Muscle layer of duodenum (tissue), 2 donors: ENCODE measurements around the gene SPATA31D4.
"Not testable (repeated sequence)": the region's sequence is repeated elsewhere in the genome, so short reads cannot be mapped to it uniquely, and the experiment has no call there.

Source experiments
- H3K27ac ChIP-seq: one replicate; pipeline ENCODE4 v1.7.0; 2013; ENCODE audit warnings: mild to moderate bottlenecking, low read length
- H3K27me3 ChIP-seq: one replicate; pipeline ENCODE4 v1.7.0; 2013; ENCODE audit warnings: low read depth, mild to moderate bottlenecking, control low read depth, low read length
- H3K36me3 ChIP-seq, 2 donors: one replicate each; pipeline ENCODE4 v1.7.0; 2013; ENCODE audit warnings: low read length in 2 of 2, control low read depth in 1 of 2, mild to moderate bottlenecking in 1 of 2; ENCODE audit not compliant: insufficient read depth in 2 of 2, control insufficient read depth in 1 of 2
- H3K4me1 ChIP-seq, 2 donors: one replicate each; pipeline ENCODE4 v1.7.0; 2013; ENCODE audit warnings: low read length in 2 of 2, mild to moderate bottlenecking in 2 of 2, control low read depth in 1 of 2, moderate library complexity in 1 of 2; ENCODE audit not compliant: insufficient read depth in 2 of 2, control insufficient read depth in 1 of 2
- H3K4me3 ChIP-seq, 2 donors: one replicate each; pipeline ENCODE4 v1.7.0; 2013; ENCODE audit warnings: low read length in 2 of 2, low read depth in 1 of 2, mild to moderate bottlenecking in 1 of 2
- H3K9me3 ChIP-seq, 2 donors: one replicate each; pipeline ENCODE4 v1.7.0; 2013; ENCODE audit warnings: low read length in 2 of 2, control low read depth in 1 of 2, mild to moderate bottlenecking in 1 of 2; ENCODE audit not compliant: control insufficient read depth in 1 of 2
- donor health status: healthy.

The SPATA31D4 gene

DNA sequence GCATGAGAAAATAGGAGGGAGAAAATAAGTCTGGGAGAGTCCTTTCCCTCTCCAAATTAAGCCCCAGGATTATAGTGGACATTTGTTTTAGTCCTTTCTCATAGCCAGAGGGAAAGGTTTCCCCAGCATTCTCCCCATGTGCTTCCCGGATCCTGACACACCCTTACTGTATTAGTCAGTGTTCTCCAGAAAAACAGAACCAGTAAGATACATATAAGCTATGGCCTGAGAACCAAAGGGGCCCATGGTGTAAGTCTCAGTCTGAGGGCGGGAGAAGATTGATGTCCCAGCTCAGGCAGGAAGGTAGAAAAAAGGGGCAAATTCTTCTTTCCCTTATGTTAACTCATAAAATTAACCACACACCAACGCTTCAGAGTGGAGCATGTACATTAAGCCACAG is 25.6 kb upstream of the SPATA31D4 start:
- no peaks in the 10 kb centered on the region for H3K27me3 ChIP-seq
- peaks cover 0 to 8% of the 10 kb centered on the region in 2 donors for H3K4me1 ChIP-seq
- no peak overlapping the region for H3K4me3 ChIP-seq
- no peaks in the 10 kb centered on the region for H3K9me3 ChIP-seq
- no peak overlapping the region for H3K27ac ChIP-seq
- no peaks in the 10 kb centered on the region for H3K36me3 ChIP-seq

DNA sequence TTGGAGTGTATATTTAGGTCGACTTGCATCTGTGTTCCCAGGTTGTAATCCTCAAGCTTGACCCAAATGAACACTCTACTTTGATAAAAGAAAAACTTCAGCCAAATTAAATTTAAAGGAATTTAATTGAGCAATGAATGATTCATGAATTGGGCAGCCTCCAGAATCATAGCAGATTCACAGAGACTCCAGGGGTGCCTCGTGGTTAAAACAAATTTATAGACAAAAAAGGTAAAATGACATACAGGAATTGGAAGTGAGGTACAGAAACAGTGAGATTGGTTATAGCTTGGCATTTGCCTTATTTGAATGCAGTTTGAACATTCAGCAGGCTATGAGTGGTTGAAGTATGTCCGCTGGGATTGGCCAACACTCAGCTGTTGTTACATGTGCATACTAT is 21.6 kb upstream of the SPATA31D4 start:
- Histone ChIP-seq H3K27ac (no peak overlapping the region), H3K9me3 (no peaks in the 10 kb centered on the region), H3K36me3 (no peaks in the 10 kb centered on the region), H3K4me3 (no peak overlapping the region), H3K27me3 (no peaks in the 10 kb centered on the region), H3K4me1 (no peaks in the 10 kb centered on the region)

DNA sequence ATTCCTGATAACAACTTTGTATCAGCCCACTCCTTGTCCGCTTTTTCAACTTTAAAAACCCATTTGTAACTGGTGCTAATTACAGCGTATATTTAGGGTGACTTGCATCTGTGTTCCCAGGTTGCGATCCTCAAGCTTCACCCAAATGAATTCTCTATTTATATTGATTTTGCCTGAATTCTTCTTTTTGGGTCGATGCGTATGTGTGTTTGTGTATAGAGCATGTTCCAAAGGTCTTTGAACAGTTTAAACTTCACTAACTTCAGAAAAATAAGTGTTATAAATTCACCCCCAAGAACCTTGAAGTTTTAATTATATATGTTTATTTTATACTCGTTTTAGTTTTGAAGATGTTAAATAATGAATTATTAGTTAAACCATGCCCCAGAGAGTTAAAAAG is 16.1 kb upstream of the SPATA31D4 start:
- Histone ChIP-seq H3K27me3 (no peaks in the 10 kb centered on the region), H3K4me3 (no peak overlapping the region), H3K27ac (no peak overlapping the region), H3K9me3 (no peaks in the 10 kb centered on the region), H3K36me3 (no peaks in the 10 kb centered on the region), H3K4me1 (no peaks in the 10 kb centered on the region)

DNA sequence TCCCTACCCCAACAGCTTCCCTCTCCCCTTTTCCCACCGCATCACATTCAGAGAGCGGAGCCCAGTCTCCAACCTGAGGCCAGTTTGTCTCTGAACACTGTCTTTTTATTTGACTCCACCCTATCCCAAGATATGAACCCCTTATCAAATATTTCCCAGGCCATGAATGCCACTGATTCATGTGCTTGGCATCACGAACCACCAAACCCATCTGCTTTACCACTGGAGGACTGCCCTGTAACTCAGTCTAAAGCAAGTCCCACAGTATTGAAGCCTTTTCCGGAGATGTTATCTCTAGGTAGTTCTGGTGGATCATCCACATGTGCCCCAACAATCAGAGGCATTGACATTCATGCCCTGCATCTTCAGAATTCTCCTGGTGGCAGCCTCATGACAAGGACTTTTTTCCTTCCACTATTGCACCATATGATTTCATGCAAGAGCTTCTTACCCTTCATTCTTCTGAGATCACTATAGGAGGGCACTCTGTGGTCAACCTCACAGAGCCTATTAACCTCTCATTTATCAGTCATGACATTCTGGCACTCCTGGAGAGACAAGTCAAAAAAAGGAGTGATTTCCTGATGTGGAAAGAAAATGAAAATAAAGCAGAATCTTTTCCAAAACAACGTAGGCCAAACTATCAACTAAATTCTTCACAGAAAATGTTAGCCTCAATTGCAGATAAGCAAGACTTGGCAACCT is 12.3 kb upstream of the SPATA31D4 start:
- Histone ChIP-seq H3K4me1 (no peaks in the 10 kb centered on the region), H3K9me3 (no peaks in the 10 kb centered on the region), H3K4me3 (no peak overlapping the region), H3K27ac (no peak overlapping the region), H3K36me3 (no peaks in the 10 kb centered on the region), H3K27me3 (no peaks in the 10 kb centered on the region)

DNA sequence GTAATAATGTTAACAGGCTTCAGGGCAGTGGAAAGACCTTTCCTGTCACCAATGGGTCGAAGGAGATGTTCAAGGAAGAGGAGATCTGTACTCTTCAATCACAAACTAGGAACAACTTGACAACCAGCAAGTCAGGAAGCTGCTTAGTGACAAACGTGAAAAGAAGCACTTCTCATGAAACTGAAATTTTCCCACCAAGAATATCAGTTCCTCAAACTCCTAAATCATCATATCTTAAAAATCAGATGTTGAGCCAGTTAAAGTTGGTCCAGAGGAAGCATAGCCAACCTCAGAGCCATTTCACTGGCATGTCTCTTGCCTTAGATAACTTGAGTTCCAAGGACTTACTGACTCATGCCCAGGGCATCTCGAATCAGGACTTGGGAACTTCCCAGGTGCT is 9.7 kb upstream of the SPATA31D4 start:
- H3K36me3 ChIP-seq, H3K27ac ChIP-seq, H3K4me1 ChIP-seq, H3K27me3 ChIP-seq, H3K9me3 ChIP-seq, H3K4me3 ChIP-seq: not testable (repeated sequence)

DNA sequence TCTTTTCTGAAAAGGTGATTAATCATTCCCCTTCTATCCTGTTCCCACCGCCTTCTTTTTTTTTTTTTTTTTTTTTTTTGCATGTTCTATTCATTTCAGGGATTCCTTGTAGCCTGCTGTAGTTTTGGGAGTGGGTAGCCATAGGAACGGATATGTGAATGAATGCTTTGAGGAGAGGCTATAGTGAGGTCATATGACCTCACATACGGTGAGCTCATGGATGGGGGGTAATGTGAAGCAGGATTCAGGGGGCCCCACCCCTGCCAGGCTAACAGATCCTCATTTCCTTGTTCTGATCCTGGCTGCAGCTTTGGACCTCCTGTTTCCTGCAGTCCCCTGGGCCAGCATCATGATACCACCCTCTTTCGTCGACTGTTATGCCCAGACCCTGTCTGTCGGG is 1.9 kb downstream of the SPATA31D4 start:
- not testable (repeated sequence) for H3K4me3 ChIP-seq, H3K9me3 ChIP-seq, H3K36me3 ChIP-seq, H3K4me1 ChIP-seq, H3K27me3 ChIP-seq, H3K27ac ChIP-seq

DNA sequence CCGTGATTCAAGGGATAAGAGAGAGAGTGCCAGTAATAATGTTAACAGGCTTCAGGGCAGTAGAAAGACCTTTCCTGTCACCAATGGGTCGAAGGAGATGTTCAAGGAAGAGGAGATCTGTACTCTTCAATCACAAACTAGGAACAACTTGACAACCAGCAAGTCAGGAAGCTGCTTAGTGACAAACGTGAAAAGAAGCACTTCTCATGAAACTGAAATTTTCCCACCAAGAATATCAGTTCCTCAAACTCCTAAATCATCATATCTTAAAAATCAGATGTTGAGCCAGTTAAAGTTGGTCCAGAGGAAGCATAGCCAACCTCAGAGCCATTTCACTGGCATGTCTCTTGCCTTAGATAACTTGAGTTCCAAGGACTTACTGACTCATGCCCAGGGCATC is 5.3 kb downstream of the SPATA31D4 start:
- H3K27me3 ChIP-seq, result not testable (repeated sequence)

DNA sequence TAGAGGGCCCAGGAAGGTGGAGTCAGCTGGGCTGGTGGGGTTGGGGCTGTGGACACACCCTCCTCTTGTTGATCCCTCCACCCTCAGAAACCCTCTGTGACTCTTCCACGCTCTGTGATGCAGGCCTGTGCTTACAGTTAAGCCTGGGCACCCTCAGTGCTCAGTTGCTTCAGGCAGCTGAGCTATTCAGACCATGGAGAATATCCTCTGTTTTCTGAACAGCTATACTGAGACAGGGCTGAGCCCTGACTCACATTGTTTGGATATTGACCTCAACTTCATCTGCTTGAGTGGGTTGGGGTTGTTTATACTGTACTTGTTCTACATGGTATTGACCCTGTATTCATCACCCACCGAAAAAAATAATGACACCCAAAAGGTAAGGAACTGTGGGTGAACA is 15.2 kb downstream of the SPATA31D4 start, which contains the start of gene SPATA31D3:
Gene SPATA31D3 (plus strand): TSS at position 108 of the 400 bp plus-strand sequence. CDS start 86 bp downstream, at position 194.
- not testable (repeated sequence) for H3K27me3 ChIP-seq, H3K4me3 ChIP-seq, H3K27ac ChIP-seq, H3K36me3 ChIP-seq, H3K4me1 ChIP-seq, H3K9me3 ChIP-seq

More for the DNA sequence above, 5.3 kb downstream of the SPATA31D4 start:
- not testable (repeated sequence) for H3K4me3 ChIP-seq, H3K36me3 ChIP-seq, H3K27ac ChIP-seq, H3K9me3 ChIP-seq, H3K4me1 ChIP-seq

DNA sequence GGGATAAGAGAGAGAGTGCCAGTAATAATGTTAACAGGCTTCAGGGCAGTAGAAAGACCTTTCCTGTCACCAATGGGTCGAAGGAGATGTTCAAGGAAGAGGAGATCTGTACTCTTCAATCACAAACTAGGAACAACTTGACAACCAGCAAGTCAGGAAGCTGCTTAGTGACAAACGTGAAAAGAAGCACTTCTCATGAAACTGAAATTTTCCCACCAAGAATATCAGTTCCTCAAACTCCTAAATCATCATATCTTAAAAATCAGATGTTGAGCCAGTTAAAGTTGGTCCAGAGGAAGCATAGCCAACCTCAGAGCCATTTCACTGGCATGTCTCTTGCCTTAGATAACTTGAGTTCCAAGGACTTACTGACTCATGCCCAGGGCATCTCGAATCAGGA is 20.4 kb downstream of the SPATA31D4 start:
- H3K27me3 ChIP-seq, H3K27ac ChIP-seq, H3K4me1 ChIP-seq, H3K36me3 ChIP-seq, H3K9me3 ChIP-seq, H3K4me3 ChIP-seq: not testable (repeated sequence)

DNA sequence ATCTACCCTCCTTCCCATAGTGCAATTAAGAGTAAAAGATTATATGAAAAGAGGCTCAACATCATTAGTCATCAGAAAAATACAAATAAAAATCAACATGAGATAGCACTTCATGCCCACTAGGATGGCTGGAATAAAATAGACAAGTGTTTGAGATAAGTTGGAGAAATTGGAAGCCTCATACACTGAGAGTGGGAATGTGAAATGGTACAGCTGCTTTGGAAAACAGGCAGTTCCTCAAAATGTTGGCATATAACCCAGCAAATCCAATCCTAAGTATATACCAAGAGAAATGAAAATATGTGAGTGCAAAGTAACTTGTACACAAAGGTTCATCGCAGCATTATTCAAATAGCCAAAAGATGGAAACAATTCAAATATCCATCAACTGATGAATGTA is 24.9 kb downstream of the SPATA31D4 start:
- peaks cover 0 to 11% of the 10 kb centered on the region in 2 donors for H3K9me3 ChIP-seq
- H3K4me3 ChIP-seq, result no peak overlapping the region
- H3K27me3 ChIP-seq, result no peaks in the 10 kb centered on the region
- no peaks in the 10 kb centered on the region for H3K36me3 ChIP-seq
- no peaks in the 10 kb centered on the region for H3K4me1 ChIP-seq
- no peak overlapping the region for H3K27ac ChIP-seq

DNA sequence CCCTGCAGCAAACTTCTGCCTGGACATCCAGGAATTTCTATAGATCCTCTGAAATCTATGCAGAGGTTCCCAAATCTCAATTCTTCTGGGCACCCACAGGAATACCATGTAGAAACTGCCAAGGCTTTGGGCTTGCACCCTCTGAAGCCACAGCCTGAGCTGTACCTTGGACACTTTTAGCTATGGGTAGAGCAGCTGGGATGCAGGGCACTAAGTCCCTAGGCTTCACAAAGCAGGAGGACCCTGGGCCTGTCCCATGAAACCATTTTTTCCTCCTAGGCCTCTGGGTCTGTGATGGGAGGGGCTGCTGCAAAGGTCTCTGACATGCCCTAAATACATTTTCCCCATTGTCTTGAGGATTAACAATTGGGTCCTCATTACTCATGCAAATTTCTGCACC is 27.4 kb downstream of the SPATA31D4 start:
- peaks cover 0 to 11% of the 10 kb centered on the region in 2 donors for H3K9me3 ChIP-seq
- H3K27ac ChIP-seq, result no peak overlapping the region
- no peak overlapping the region for H3K4me3 ChIP-seq
- H3K36me3 ChIP-seq, result no peaks in the 10 kb centered on the region
- H3K4me1 ChIP-seq, result no peaks in the 10 kb centered on the region
- no peaks in the 10 kb centered on the region for H3K27me3 ChIP-seq
